Left cardiac atrium (tissue), 4 donors: ENCODE measurements around the gene BCL7C. TPM values are rescaled to one million over a fixed set of nuclear protein-coding genes. Genes with fewer than 3 reads are reported as not detected.

ENCODE experiments used
- ATAC-seq, 2 donors: fragments of 200-7000 bp; cut with Tn5 transposase; one replicate each; pipeline ENCODE4 v1.9.1; 2020; ENCODE audit warnings: mild to moderate bottlenecking in 2 of 2, moderate library complexity in 2 of 2
- DNase-seq: peaks from one replicate; pipeline ENCODE4 v3.0.0-alpha.2; 2020
- intact Hi-C, 2 donors: fragments of 100-400 bp; cut with DNase I; formaldehyde crosslinking; loops; one replicate each; pipeline versions ENCODE4 v1.14.1 to v1.15.1; 2022 to 2023
- microRNA-seq, 2 donors: library from miRNA; unstranded; fragments of <30 nt; microRNA quantifications; one replicate each; pipeline ENCODE4 v1.2.0, GENCODE V29; 2020
- total RNA-seq, 2 donors: library from RNA; stranded (reverse); fragmentation: NEBNext Ultra II Directional; extraction: Animal tissue kit (Norgen Biotek cat#: 25700); gene quantifications; one replicate each; pipeline ENCODE4 v1.2.1, GENCODE V29; 2021
- donor health status: DM: no; HTN: yes; CAD: no.
- donor health status: DM: no; HTN: yes; CAD: no; lungs with severe emphysema.
- donor health status: DM: yes; HTN: yes; CAD: no.
- donor health status: Dilated cardiomyopathy.

Gene BCL7C
- total RNA-seq, 2 donors from 2014 or later = 20.9 to 27.9 TPM

DNA sequence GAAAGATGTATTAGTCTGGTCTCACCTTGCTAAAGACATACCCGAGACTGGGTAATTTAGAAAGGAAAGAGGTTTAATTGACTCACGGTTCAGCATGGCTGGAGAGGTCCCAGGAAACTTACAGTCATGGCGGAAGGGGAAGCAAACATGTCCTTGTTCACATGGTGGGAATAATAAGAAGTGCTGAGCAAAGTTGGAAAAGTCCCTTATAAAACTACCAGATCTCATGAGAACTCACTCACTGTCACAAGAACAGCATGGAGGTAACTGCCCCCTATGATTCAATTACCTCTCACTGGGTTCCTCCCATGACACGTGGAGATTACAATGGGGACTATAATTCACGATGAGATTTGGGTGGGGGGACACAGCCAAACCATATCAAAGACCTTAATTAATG, 53.3 kb downstream of the BCL7C start:
- ATAC-seq = no peak
- no peak for DNase-seq
- intact Hi-C loops = loop anchor here in 1 of 2 donors (5.0 kb wide), 1 partner anchor 77 kb away; no protein-coding TSS in a partner anchor

DNA sequence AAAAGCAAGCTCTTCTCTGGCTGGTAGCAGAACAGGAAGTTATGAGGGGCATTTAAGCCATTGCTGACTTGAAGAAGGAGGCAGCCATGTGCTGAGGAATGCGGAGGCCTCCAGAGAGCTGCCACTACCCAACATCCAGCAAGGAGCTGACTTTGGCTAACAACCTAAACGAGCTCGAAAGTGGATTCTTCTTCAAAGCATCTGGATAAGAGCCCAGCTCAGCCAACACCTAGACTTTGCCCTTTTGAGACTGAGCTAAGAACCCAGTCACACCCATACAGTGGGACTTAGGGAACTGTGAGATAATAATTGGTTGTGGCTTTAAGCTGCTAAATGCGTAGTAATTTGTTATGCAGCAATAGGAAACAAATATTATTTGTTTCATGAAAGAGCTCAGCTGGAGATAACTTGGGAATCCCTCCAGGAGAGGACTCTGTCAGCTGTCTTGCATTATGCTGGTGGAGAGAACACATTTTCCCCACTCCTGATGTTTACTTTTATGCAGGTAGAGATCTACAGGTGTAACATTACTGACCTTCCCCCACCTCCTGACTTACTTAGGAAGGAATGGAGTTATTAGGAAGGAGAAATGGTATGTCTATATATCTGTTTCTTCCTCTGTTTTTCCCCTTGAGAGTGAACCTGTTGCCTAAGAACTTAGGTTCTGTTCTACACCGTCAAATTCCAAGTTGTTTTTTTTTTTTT, 54.2 kb downstream of the BCL7C start:
- DNase-seq (no peak), ATAC-seq (peak in 1 of 2 donors; percentile 25)
- intact Hi-C loops = loop anchor here in 1 of 2 donors (5.0 kb wide), 1 partner anchor 78 kb away; no protein-coding TSS in a partner anchor

DNA sequence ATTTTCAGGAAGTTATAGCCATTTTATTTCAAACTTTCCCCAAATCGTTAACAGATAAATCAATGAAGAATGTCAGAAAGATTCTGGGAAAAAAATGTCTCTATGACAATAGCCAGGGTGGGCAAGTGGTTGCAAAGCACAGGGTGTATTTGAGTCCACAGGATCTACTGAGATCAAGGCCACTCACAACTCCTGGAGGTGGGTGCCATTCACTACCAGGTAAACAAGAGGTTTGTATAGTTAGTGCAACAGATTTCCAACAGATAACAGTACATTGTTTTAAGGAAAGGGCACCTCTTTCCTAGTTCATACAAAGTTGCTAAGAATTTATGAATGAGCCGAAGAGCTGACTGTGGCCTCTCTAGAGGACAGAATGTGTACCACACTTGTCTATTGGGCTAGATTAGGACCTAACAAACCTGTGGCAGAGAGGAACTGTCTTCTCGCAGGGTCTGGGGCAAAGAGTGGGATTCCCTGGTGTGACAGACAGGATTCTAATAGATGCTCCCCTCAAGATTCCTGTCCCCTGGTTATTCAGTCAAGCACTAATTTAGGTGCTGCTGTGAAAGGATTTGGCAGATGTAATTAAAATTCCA, 54.9 kb downstream of the BCL7C start:
- DNase-seq = no peak
- no peak for ATAC-seq
- intact Hi-C loops = no loop called here

DNA sequence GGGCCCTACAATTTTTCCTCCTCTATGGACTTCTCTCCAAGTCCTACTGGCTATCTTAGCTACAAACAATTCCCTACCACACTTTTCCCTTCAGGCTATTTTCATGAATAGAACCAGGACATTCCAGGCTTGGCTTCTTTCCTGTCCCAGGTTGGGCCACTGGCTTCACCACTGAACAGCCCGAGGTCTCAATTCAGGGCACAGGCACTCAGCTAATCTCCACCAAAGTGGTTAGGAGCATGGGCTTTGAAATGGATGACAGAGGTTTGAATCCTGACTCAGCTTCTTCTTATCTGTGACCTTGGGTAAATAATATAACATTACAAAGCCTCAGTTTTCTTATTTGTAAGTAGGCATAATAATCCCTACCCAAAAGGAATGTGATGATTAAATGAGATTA, 56.0 kb downstream of the BCL7C start:
- intact Hi-C loops = no loop called here
- no peak for DNase-seq
- ATAC-seq = no peak

Small RNA genes within 50 kb of the gene (microRNA-seq; reads per million reads assigned to microRNA genes)
- 0.20 to 0.82 reads per million in 2 donors for gene MIR4519
- 0 to 0.27 reads per million in 2 donors for gene MIR762

Other genes starting within 250 kb of the BCL7C start
- 10 to 100 TPM; 23.7 to 24.0 TPM for gene PRR14, start 243.1 kb downstream of the BCL7C start, total RNA-seq
- 10 to 100 TPM; 29.5 to 37.2 TPM for gene FBRS, start 235.6 kb downstream of the BCL7C start, total RNA-seq
- gene SRCAP, start 194.9 kb downstream of the BCL7C start, total RNA-seq = 10 to 100 TPM; 42.3 to 45.9 TPM
- 10 to 100 TPM; 17.8 to 18.6 TPM for gene PHKG2, start 145.7 kb downstream of the BCL7C start, total RNA-seq
- gene CFAP119, start 132.0 kb downstream of the BCL7C start, total RNA-seq = 1 to 10 TPM in 1 of 2 donors, under 1 TPM in 1; 0.52 to 1.1 TPM
- 10 to 100 TPM; 41.2 to 72.1 TPM for gene RNF40, start 131.8 kb downstream of the BCL7C start, total RNA-seq
- 10 to 100 TPM; 16.6 to 28.3 TPM for gene ZNF629, start 106.9 kb downstream of the BCL7C start, total RNA-seq
- gene CTF1, start 2.5 kb upstream of the BCL7C start, total RNA-seq = 1 to 10 TPM; 6.8 to 7.3 TPM
- 10 to 100 TPM in 1 of 2 donors, 1 to 10 TPM in 1; 6.4 to 10.1 TPM for gene FBXL19, start 29.5 kb upstream of the BCL7C start, total RNA-seq
- 10 to 100 TPM in 1 of 2 donors, 1 to 10 TPM in 1; 8.8 to 14.2 TPM for gene ORAI3, start 55.0 kb upstream of the BCL7C start, total RNA-seq
- gene SETD1A, start 63.7 kb upstream of the BCL7C start, total RNA-seq = 10 to 100 TPM in 1 of 2 donors, 1 to 10 TPM in 1; 9.2 to 10.9 TPM
- 1 to 10 TPM; 9.8 to 10.0 TPM for gene HSD3B7, start 91.1 kb upstream of the BCL7C start, total RNA-seq
- gene STX1B, start 116.6 kb upstream of the BCL7C start, total RNA-seq = 1 to 10 TPM; 1.1 to 1.2 TPM
- gene STX4, start 139.5 kb upstream of the BCL7C start, total RNA-seq = 10 to 100 TPM; 45.8 to 53.4 TPM
- gene ZNF668, start 180.2 kb upstream of the BCL7C start, total RNA-seq = 1 to 10 TPM; 5.5 to 6.6 TPM
- 1 to 10 TPM; 7.6 to 8.2 TPM for gene ZNF646, start 180.3 kb upstream of the BCL7C start, total RNA-seq
- 1 to 10 TPM in 1 of 2 donors, under 1 TPM in 1; 0.71 to 1.1 TPM for gene PRSS53, start 194.9 kb upstream of the BCL7C start, total RNA-seq
- gene VKORC1, start 200.7 kb upstream of the BCL7C start, total RNA-seq = 10 to 100 TPM; 47.1 to 53.2 TPM
- 10 to 100 TPM; 43.4 to 46.4 TPM for gene BCKDK, start 214.3 kb upstream of the BCL7C start, total RNA-seq
- gene KAT8, start 223.6 kb upstream of the BCL7C start, total RNA-seq = 10 to 100 TPM; 57.3 to 74.1 TPM
- gene PRSS8, start 241.7 kb upstream of the BCL7C start, total RNA-seq = under 1 TPM in 1 of 2 donors, not detected in 1; 0.21 TPM